CD4-positive, CD25-positive, alpha-beta regulatory T cell (primary cell): Measurements from ENCODE around the gene UGT1A1. TPM values are rescaled to one million over a fixed set of nuclear protein-coding genes. Genes with fewer than 3 reads are reported as not detected.
"Not testable (repeated sequence)": the region's sequence is repeated elsewhere in the genome, so short reads cannot be mapped to it uniquely, and the experiment has no call there.

ENCODE experiments used
- ATAC-seq, 2 donors: fragments of 150-1000 bp; cut with Tn5 transposase; one replicate each; pipeline ENCODE4 v1.10.0; 2021; ENCODE audit warnings: low read depth in 2 of 2, moderate number of reproducible peaks in 2 of 2, moderate library complexity in 1 of 2
- DNase-seq, 3 donors: peaks; one replicate each; pipeline versions ENCODE4 v3.0.0 to v3.0.0-alpha.2; 2012 to 2022; ENCODE audit warnings: mixed read lengths in 1 of 3
- H3K27ac ChIP-seq: one replicate; pipeline ENCODE4 v1.7.0; 2013; ENCODE audit warnings: mild to moderate bottlenecking, low read length; ENCODE audit not compliant: insufficient read depth, poor library complexity, severe bottlenecking
- H3K27me3 ChIP-seq: one replicate; pipeline ENCODE4 v1.7.0; 2013; ENCODE audit warnings: low read length; ENCODE audit not compliant: control insufficient read depth, insufficient read depth
- H3K36me3 ChIP-seq: one replicate; pipeline ENCODE4 v1.7.0; 2013; ENCODE audit warnings: mild to moderate bottlenecking, low read length, moderate library complexity; ENCODE audit not compliant: control insufficient read depth, insufficient read depth
- H3K4me1 ChIP-seq: 2 replicates; pipeline ENCODE4 v1.7.0; 2013; ENCODE audit warnings: mild to moderate bottlenecking, low read length; ENCODE audit not compliant: insufficient read depth, control insufficient read depth, poor library complexity, severe bottlenecking
- H3K4me3 ChIP-seq: one replicate; pipeline ENCODE4 v1.7.0; 2013; ENCODE audit warnings: low read depth, mild to moderate bottlenecking, low read length, moderate library complexity
- H3K9me3 ChIP-seq, 2 experiments: 1 replicate in 1 of 2; 2 replicates in 1 of 2; pipeline ENCODE4 v1.7.0; 2013; ENCODE audit warnings: low read length in 2 of 2, mild to moderate bottlenecking in 1 of 2, moderate library complexity in 1 of 2; ENCODE audit not compliant: control insufficient read depth in 2 of 2
- H3K27ac Mint-ChIP-seq, 3 donors: one replicate each; pipeline ENCODE4 v1.8.0; 2020 to 2022; ENCODE audit warnings: mild to moderate bottlenecking in 3 of 3, mixed read lengths in 3 of 3, moderate library complexity in 2 of 3
- H3K27me3 Mint-ChIP-seq: one replicate; pipeline ENCODE4 v1.8.0; 2022; ENCODE audit warnings: mild to moderate bottlenecking, mixed read lengths
- H3K36me3 Mint-ChIP-seq: one replicate; pipeline ENCODE4 v1.8.0; 2020; ENCODE audit warnings: mixed read lengths
- H3K4me1 Mint-ChIP-seq, 4 donors: one replicate each; pipeline ENCODE4 v1.8.0; 2020 to 2022; ENCODE audit warnings: mixed read lengths in 4 of 4, mild to moderate bottlenecking in 1 of 4
- H3K4me3 Mint-ChIP-seq, 4 donors: one replicate each; pipeline ENCODE4 v1.8.0; 2020 to 2022; ENCODE audit warnings: mild to moderate bottlenecking in 4 of 4, mixed read lengths in 4 of 4, moderate library complexity in 3 of 4
- H3K9me3 Mint-ChIP-seq, 7 donors: one replicate each; pipeline ENCODE4 v1.8.0; 2020 to 2022; ENCODE audit warnings: mixed read lengths in 7 of 7, mild to moderate bottlenecking in 3 of 7, moderate library complexity in 2 of 7
- polyA plus RNA-seq, 4 donors: library from polyadenylated mRNA; unstranded; fragments of 300-500 nt; fragmentation: Illumina TruSeq; gene quantifications; one replicate each; pipeline ENCODE4 v1.2.3, GENCODE V29; 2021
- total RNA-seq: library from RNA; stranded (reverse); gene quantifications from one replicate; pipeline ENCODE4 v1.2.3, GENCODE V29; 2022

Gene UGT1A1
- total and polyA plus RNA-seq, 5 donors from 2014 or later = not detected

DNA sequence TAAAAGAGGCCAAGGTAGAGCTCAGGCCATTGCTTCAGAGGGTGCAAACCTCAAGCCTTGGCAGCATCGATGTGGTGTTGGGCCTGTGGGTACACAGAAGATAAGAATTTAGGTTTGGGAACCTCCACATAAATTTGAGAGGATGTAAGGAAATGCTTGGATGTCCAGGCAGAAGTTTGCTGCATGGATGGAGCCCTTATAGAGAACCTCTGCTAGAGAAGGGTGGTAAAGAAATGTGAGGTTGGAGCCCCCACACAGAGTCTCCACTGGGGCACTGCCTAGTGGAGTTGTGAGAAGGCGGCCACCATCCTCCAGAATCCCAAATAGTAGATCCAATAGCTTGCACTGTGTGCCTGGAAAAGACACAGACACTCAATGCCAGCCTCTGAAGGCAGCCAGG lies 9.4 kb upstream of the UGT1A1 start:
- H3K27me3 Mint-ChIP-seq = not testable (repeated sequence)

DNA sequence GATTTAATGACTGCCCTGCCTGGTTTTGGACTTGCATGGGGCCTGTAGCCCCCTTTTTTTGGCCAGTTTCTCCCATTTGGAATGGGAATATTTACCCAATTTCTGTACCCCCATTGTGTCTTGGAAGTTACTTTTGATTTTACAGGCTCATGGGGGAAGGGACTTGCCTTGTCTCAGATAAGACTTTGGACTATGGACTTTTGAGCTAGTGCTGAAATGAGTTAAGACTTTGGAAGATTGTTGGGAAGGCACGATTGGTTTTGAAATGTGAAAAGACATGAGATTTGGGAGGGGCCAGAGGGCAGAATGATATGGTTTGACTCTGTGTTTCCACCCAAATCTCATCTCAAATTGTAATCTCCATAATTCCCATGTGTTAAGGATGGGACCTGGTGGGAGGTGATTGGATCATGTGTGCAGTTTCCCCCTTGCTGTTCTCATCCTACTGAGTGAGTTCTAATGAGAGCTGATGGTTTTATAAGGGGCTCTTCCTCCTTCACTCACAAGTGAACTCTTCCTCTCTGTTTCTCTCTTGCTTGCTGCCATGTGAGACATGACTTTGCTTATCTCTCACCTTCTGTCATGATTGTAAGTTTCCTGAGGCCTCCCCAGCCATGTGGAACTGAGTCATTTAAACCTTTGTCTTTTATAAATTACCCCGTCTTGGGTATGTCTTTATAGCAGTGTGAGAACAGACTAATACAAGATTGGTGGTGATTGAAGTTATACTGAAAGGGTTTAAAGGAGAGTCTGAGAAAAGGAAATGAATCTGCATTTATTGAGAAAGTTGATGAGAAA lies 8.7 kb upstream of the UGT1A1 start:
- not testable (repeated sequence) for H3K27me3 Mint-ChIP-seq, H3K36me3 Mint-ChIP-seq

More for the DNA sequence above, 9.4 kb upstream of the UGT1A1 start:
- H3K27me3 ChIP-seq, H3K9me3 ChIP-seq, H3K4me1 Mint-ChIP-seq, H3K4me1 ChIP-seq, H3K4me3 Mint-ChIP-seq, H3K27ac Mint-ChIP-seq, H3K4me3 ChIP-seq, ATAC-seq, H3K36me3 Mint-ChIP-seq, H3K36me3 ChIP-seq, DNase-seq, H3K27ac ChIP-seq: not testable (repeated sequence)
- H3K9me3 Mint-ChIP-seq = peaks cover 0 to 19% (median 3%) of the 10 kb centered on the region in 7 donors

DNA sequence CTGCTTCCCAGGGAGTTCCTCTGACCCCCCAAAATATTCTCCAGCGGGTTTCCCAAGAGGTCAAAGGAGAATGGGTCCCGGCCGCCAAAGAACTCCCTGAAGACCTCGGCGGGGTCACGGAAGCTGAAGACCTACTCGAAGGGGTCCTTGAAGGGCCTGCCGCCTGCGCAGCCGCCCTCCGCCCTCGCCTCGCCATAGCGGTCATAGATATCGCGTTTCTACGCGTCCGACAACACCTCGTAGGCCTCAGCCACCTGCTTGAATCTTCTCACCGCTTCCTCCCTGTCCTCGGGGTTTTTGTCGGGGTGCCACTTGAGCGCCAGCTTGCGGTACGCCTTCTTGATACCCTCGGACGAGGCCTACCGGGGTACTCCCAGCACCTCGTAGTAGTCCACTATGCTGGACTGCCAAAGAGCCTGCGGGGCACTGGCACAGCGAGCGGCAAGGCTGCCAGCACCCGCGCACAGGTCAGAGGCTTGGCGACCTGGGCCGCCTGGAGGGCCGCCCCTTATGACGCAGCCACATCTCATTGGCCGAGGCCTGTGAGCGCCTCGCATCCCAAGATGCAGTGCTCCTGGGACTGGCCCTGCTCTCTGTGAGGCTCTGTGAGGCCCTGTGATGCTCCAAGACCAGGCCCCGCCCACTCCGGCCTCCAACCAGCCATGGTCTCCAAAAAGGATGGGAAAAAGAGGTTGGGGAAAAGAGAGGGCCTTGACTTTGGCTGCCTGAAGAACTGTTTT lies 5.0 kb upstream of the UGT1A1 start:
- peaks cover 0 to 15% (median 2%) of the 10 kb centered on the region in 7 donors for H3K9me3 Mint-ChIP-seq
- H3K4me1 Mint-ChIP-seq = no peaks in the 10 kb centered on the region
- H3K27me3 Mint-ChIP-seq = peaks cover 8% of the 10 kb centered on the region
- no peaks in the 10 kb centered on the region for H3K36me3 Mint-ChIP-seq
- H3K27ac Mint-ChIP-seq = no peak overlapping the region
- Histone ChIP-seq H3K9me3 (peaks cover 4% of the 10 kb centered on the region in 2 experiments), H3K36me3 (no peaks in the 10 kb centered on the region), H3K4me1 (no peaks in the 10 kb centered on the region), H3K4me3 (no peak overlapping the region), H3K27ac (no peak overlapping the region), H3K27me3 (no peaks in the 10 kb centered on the region)
- ATAC-seq (no peak), DNase-seq (no peak)
- no peak overlapping the region for H3K4me3 Mint-ChIP-seq

More for the DNA sequence above, 8.7 kb upstream of the UGT1A1 start:
- H3K4me1 Mint-ChIP-seq, H3K4me1 ChIP-seq, H3K27me3 ChIP-seq, ATAC-seq, H3K27ac Mint-ChIP-seq, DNase-seq, H3K27ac ChIP-seq, H3K4me3 Mint-ChIP-seq, H3K4me3 ChIP-seq, H3K9me3 ChIP-seq, H3K36me3 ChIP-seq: not testable (repeated sequence)
- peaks cover 0 to 19% (median 3%) of the 10 kb centered on the region in 7 donors for H3K9me3 Mint-ChIP-seq

DNA sequence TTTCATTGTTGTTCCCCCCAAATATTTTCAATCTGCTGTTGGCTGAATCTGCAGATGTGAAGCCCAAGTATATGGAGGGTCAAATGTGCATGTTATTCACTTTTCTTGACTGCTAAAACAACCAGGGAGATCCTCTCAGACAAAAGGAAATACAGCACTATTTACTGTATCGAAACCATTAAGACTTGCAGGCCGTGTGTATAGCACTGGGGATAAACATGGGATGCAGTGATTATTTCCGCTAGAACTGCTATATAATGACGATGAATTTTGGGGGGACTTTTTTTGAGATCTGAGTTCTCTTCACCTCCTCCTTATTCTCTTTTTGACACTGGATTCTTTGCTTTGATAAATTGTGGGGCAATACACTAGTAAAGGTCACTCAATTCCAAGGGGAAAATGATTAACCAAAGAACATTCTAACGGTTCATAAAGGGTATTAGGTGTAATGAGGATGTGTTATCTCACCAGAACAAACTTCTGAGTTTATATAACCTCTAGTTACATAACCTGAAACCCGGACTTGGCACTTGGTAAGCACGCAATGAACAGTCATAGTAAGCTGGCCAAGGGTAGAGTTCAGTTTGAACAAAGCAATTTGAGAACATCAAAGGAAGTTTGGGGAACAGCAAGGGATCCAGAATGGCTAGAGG lies 3.5 kb upstream of the UGT1A1 start:
- Mint-ChIP-seq H3K27me3 (peaks cover 8% of the 10 kb centered on the region), H3K4me3 (no peak overlapping the region), H3K4me1 (no peaks in the 10 kb centered on the region), H3K36me3 (no peaks in the 10 kb centered on the region), H3K27ac (no peak overlapping the region), H3K9me3 (peaks cover 0 to 5% (median 2%) of the 10 kb centered on the region in 7 donors)
- Histone ChIP-seq H3K4me1 (no peaks in the 10 kb centered on the region), H3K9me3 (peaks cover 0 to under 1% of the 10 kb centered on the region in 2 experiments), H3K27ac (no peak overlapping the region), H3K36me3 (no peaks in the 10 kb centered on the region), H3K4me3 (no peak overlapping the region), H3K27me3 (no peaks in the 10 kb centered on the region)
- ATAC-seq (no peak), DNase-seq (no peak)

DNA sequence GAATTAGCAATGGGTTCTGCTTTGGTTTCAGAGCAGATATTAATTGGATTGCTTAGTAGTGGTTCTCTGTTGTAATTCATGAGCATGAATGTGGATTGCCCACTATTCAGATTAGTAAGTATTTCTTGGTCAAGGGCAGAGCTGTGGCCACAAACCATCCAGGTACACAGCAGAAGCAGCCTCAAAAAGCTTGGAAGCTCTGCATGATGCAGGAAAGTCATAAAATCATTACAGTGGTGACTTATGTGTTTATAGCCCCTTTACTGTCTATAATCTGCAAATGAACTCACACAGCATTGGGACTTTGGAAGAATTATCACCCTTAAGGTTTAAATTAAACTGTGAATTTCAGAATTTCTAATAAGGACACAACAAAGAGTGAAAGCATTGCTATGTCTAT lies 1.9 kb upstream of the UGT1A1 start:
- Mint-ChIP-seq H3K4me1 (no peaks in the 10 kb centered on the region), H3K36me3 (no peaks in the 10 kb centered on the region), H3K4me3 (no peak overlapping the region), H3K9me3 (peaks cover 0 to 2% (median 0%) of the 10 kb centered on the region in 7 donors), H3K27ac (no peak overlapping the region), H3K27me3 (peaks cover 9% of the 10 kb centered on the region)
- Histone ChIP-seq H3K4me1 (no peaks in the 10 kb centered on the region), H3K27me3 (peaks cover 3% of the 10 kb centered on the region), H3K36me3 (no peaks in the 10 kb centered on the region), H3K9me3 (no peaks in the 10 kb centered on the region), H3K4me3 (no peak overlapping the region), H3K27ac (no peak overlapping the region)
- no peak for DNase-seq
- ATAC-seq = no peak

DNA sequence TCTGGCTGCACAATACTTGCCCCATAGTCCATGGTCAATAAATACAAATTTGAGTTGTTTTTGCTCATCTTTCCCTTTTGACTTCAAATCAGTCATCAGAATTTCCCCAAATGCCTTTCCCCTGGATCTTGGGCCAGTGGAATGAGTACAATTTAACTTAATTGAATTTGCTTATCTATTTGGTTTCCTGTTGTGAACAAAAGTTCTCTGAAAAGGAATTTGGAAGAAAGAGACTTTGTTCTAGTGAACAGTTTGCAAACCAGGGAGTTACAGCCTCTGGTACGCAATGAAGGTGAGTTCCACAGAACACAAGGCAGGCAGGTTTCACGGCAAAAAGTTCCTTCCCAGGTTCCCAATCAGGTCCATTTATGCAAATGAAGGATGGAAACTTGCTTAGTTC lies 1.2 kb upstream of the UGT1A1 start:
- Mint-ChIP-seq H3K36me3 (no peaks in the 10 kb centered on the region), H3K4me3 (no peak overlapping the region), H3K27me3 (peaks cover 16% of the 10 kb centered on the region), H3K27ac (no peak overlapping the region), H3K4me1 (no peaks in the 10 kb centered on the region), H3K9me3 (peaks cover 0 to 2% (median 0%) of the 10 kb centered on the region in 7 donors)
- peaks cover 4% of the 10 kb centered on the region for H3K27me3 ChIP-seq
- DNase-seq = no peak
- ATAC-seq = no peak
- no peaks in the 10 kb centered on the region for H3K36me3 ChIP-seq
- no peak overlapping the region for H3K4me3 ChIP-seq
- H3K27ac ChIP-seq = no peak overlapping the region
- no peaks in the 10 kb centered on the region for H3K9me3 ChIP-seq
- no peaks in the 10 kb centered on the region for H3K4me1 ChIP-seq

DNA sequence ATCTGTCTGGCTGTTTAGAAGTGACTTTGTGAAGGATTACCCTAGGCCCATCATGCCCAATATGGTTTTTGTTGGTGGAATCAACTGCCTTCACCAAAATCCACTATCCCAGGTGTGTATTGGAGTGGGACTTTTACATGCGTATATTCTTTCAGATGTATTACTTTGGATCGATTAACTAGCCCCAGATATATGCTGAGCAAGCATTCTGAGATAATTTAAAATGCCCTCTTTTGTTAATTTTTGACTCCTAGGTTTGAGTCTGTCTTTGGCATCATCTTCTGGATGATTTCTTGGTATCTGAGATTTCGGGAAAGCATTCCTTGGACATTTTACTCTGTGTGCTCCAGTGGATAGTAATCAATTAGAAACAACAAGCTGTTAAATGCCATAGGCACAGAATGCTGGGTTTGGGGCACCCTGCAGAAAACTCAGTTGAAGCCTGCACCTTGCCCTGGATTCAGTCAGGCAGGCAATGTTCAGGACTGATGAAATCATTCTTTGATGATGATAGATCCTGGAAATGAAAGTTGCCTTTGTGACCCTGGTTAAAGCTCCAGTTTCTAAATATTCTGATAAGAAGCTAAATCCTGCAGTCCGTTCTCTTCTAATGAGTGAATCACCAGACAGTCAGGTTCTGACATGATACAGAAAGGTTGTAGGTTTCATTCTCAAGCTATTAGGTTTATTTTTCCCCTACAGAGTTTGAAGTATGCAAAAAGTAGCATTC lies 1.1 kb downstream of the UGT1A1 start:
- DNase-seq (no peak), ATAC-seq (no peak)
- Mint-ChIP-seq H3K36me3 (no peaks in the 10 kb centered on the region), H3K27me3 (peaks cover 25% of the 10 kb centered on the region), H3K27ac (no peak overlapping the region), H3K9me3 (peaks cover 0 to 2% (median 2%) of the 10 kb centered on the region in 7 donors), H3K4me3 (no peak overlapping the region), H3K4me1 (no peaks in the 10 kb centered on the region)
- H3K4me1 ChIP-seq = no peaks in the 10 kb centered on the region
- H3K4me3 ChIP-seq = no peak overlapping the region
- peaks cover 11% of the 10 kb centered on the region for H3K27me3 ChIP-seq
- H3K36me3 ChIP-seq = no peaks in the 10 kb centered on the region
- H3K27ac ChIP-seq = no peak overlapping the region
- H3K9me3 ChIP-seq = no peaks in the 10 kb centered on the region
